Midbrain (tissue), 1 donor: Measurements from ENCODE around the gene BACH2.
"Not testable (repeated sequence)": the region's sequence is repeated elsewhere in the genome, so short reads cannot be mapped to it uniquely, and the experiment has no call there.

ENCODE experiments used
- DNase-seq: peaks from one replicate; lab custom pipeline; 2025; lab: John Stamatoyannopoulos, UW

Gene BACH2

GRCh38 chr6:90065173-90065572 lies 231.5 kb downstream of the BACH2 start:
- DNase-seq, result no peak

GRCh38 chr6:90062667-90063066 lies 234.0 kb downstream of the BACH2 start:
- DNase-seq, result no peak

GRCh38 chr6:90062051-90062450 lies 234.6 kb downstream of the BACH2 start:
- no peak for DNase-seq

- not testable (repeated sequence) for DNase-seq
Observed at GRCh38 chr6:90059178-90059577, 237.5 kb downstream of the BACH2 start.

- not testable (repeated sequence) for DNase-seq
Observed at GRCh38 chr6:90055924-90056323, 240.7 kb downstream of the BACH2 start.

- DNase-seq, result not testable (repeated sequence)
Observed at GRCh38 chr6:90054193-90054592, 242.4 kb downstream of the BACH2 start.

GRCh38 chr6:90053614-90054013 lies 243.0 kb downstream of the BACH2 start:
- DNase-seq, result no peak

GRCh38 chr6:90049295-90049694 lies 247.3 kb downstream of the BACH2 start:
- no peak for DNase-seq

GRCh38 chr6:90048206-90048967 lies 248.3 kb downstream of the BACH2 start:
- DNase-seq, result no peak

GRCh38 chr6:90045535-90045934 lies 251.1 kb downstream of the BACH2 start:
- no peak for DNase-seq

GRCh38 chr6:90044833-90045381 lies 251.7 kb downstream of the BACH2 start:
- DNase-seq, result no peak

GRCh38 chr6:90044182-90044832 lies 252.3 kb downstream of the BACH2 start:
- DNase-seq, result no peak

GRCh38 chr6:90040931-90041330 lies 255.7 kb downstream of the BACH2 start:
- peak; percentile 52 for DNase-seq

- DNase-seq, result no peak
Observed at GRCh38 chr6:90039911-90040310, 256.7 kb downstream of the BACH2 start.

GRCh38 chr6:90038961-90039653 lies 257.5 kb downstream of the BACH2 start:
- no peak for DNase-seq

- DNase-seq, result no peak
Observed at GRCh38 chr6:90036963-90037362, 259.7 kb downstream of the BACH2 start.

- DNase-seq, result no peak
Observed at GRCh38 chr6:90035047-90035723, 261.5 kb downstream of the BACH2 start.

- no peak for DNase-seq
Observed at GRCh38 chr6:90033746-90034271, 262.8 kb downstream of the BACH2 start.

- not testable (repeated sequence) for DNase-seq
Observed at GRCh38 chr6:90032489-90033212, 264.0 kb downstream of the BACH2 start.

GRCh38 chr6:90028995-90029635 lies 267.5 kb downstream of the BACH2 start:
- DNase-seq, result no peak
